SK-N-SH (cell line): ENCODE data around the gene HLA-DOB. TPM values are rescaled to one million over a fixed set of nuclear protein-coding genes. Genes with fewer than 3 reads are reported as not detected.

Source experiments
- CTCF ChIA-PET: fragments of 300-600, 350-600 bp; formaldehyde crosslinking; extraction: SDS; loops from one replicate; lab custom pipeline; 2021; lab: Yijun Ruan, JAX
- POLR2A ChIA-PET: fragments of 350-600 bp; sonication (Branson Sonifier 250); formaldehyde crosslinking; extraction: SDS; loops from one replicate; lab custom pipeline; 2020; ENCODE audit warnings: antibody characterized with exemption, inconsistent platforms; lab: Yijun Ruan, JAX
- DNase-seq: peaks from one replicate; pipeline ENCODE4 v3.0.0; 2012
- H2AFZ ChIP-seq: fragments of 200-600 bp; sonication (generic); 2 replicates; pipeline ENCODE4 v1.8.1; 2016; ENCODE audit warnings: antibody characterized with exemption, mild to moderate bottlenecking, low read depth
- H3F3A ChIP-seq: fragments of 200-600 bp; sonication (generic); replicated peaks from 2 replicates; pipeline ENCODE3; 2016; ENCODE audit warnings: antibody characterized with exemption, mild to moderate bottlenecking; ENCODE audit not compliant: insufficient read depth
- H3K27ac ChIP-seq, 2 experiments: fragments of 200-500 bp in 1 of 2; fragments of 200-600 bp in 1 of 2; sonication (Bioruptor generic) in 1 of 2; sonication (generic), shearing (Covaris generic) in 1 of 2; 2 replicates each; pipeline versions ENCODE4 v1.5.1 to v1.6.1; 2014 to 2016; ENCODE audit warnings: low read depth in 2 of 2, inconsistent platforms in 1 of 2, low read length in 1 of 2, mild to moderate bottlenecking in 1 of 2, mixed read lengths in 1 of 2
- H3K27me3 ChIP-seq: fragments of 200-600 bp; sonication (generic), shearing (Covaris generic); 2 replicates; pipeline ENCODE4 v1.6.1; 2016; ENCODE audit warnings: mixed run types; ENCODE audit not compliant: insufficient read depth
- H3K36me3 ChIP-seq, 2 experiments: fragments of 200-500 bp in 1 of 2; fragments of 200-600 bp in 1 of 2; sonication (Bioruptor generic) in 1 of 2; sonication (generic) in 1 of 2; replicated peaks in 1 of 2; 2 replicates each; pipeline versions ENCODE3 to v1.5.1; 2014 to 2016; ENCODE audit warnings: low read length in 1 of 2, mild to moderate bottlenecking in 1 of 2; ENCODE audit not compliant: insufficient read depth in 2 of 2, control insufficient read depth in 1 of 2
- H3K4me1 ChIP-seq, 2 experiments: fragments of 200-500 bp in 1 of 2; fragments of 200-600 bp in 1 of 2; sonication (Bioruptor generic) in 1 of 2; sonication (generic), shearing (Covaris generic) in 1 of 2; 2 replicates each; pipeline versions ENCODE4 v1.5.1 to v1.6.1; 2014 to 2016; ENCODE audit warnings: low read depth in 1 of 2, low read length in 1 of 2, mixed run types in 1 of 2; ENCODE audit not compliant: insufficient read depth in 2 of 2, control insufficient read depth in 1 of 2
- H3K4me2 ChIP-seq: fragments of 200-600 bp; sonication (generic), shearing (Covaris generic); 2 replicates; pipeline ENCODE4 v1.6.1; 2017; ENCODE audit warnings: mixed run types
- H3K4me3 ChIP-seq, 2 experiments: fragments of 200-500 bp in 1 of 2; fragments of 200-600 bp in 1 of 2; sonication (Bioruptor generic) in 1 of 2; sonication (generic), shearing (Covaris generic) in 1 of 2; 2 replicates each; pipeline versions ENCODE4 v1.5.1 to v1.8.1; 2014 to 2016; ENCODE audit warnings: low read depth in 2 of 2, inconsistent platforms in 1 of 2, low read length in 1 of 2, mild to moderate bottlenecking in 1 of 2, mixed read lengths in 1 of 2, moderate library complexity in 1 of 2
- H3K79me2 ChIP-seq: fragments of 200-600 bp; sonication (generic); 2 replicates; pipeline ENCODE4 v1.8.1; 2017; ENCODE audit warnings: mild to moderate bottlenecking; ENCODE audit not compliant: insufficient read depth
- H3K9ac ChIP-seq: fragments of 200-600 bp; sonication (generic); 2 replicates; pipeline ENCODE4 v1.6.1; 2017; ENCODE audit warnings: mixed run types
- H3K9me2 ChIP-seq: fragments of 200-600 bp; sonication (generic); 2 replicates; pipeline ENCODE4 v1.6.1; 2017; ENCODE audit warnings: mixed run types
- H3K9me3 ChIP-seq: fragments of 200-600 bp; sonication (generic); 2 replicates; pipeline ENCODE4 v1.6.1; 2017; ENCODE audit warnings: mixed run types, mild to moderate bottlenecking, moderate library complexity
- H4K20me1 ChIP-seq: fragments of 200-600 bp; sonication (generic); 2 replicates; pipeline ENCODE4 v1.6.1; 2017; ENCODE audit warnings: mild to moderate bottlenecking, mixed run types; ENCODE audit not compliant: insufficient read depth
- CHD2 ChIP-seq: fragments of 150-350 bp; IDR thresholded peaks from 2 replicates; pipeline ENCODE4 v1.6.1; 2018; ENCODE audit warnings: low read length; ENCODE audit not compliant: partially characterized antibody
- FOXJ3 ChIP-seq: sonication (generic); formaldehyde crosslinking; IDR thresholded peaks from 2 replicates; pipeline ENCODE4 v1.5.1; 2020; ENCODE audit warnings: mild to moderate bottlenecking, missing genetic modification reagents
- GABPA ChIP-seq: IDR thresholded peaks from 2 replicates; pipeline ENCODE4 v1.4.0; 2012; ENCODE audit warnings: low read depth, mild to moderate bottlenecking
- IRF3 ChIP-seq: fragments of 150-350 bp; IDR thresholded peaks from 2 replicates; pipeline ENCODE4 v1.6.1; 2016; ENCODE audit warnings: mild to moderate bottlenecking, low read depth, low read length
- JUND ChIP-seq: IDR thresholded peaks from 2 replicates; pipeline ENCODE4 v1.4.0; 2012
- MEF2A ChIP-seq: IDR thresholded peaks from 2 replicates; pipeline ENCODE4 v1.4.0; 2012; ENCODE audit warnings: low read depth, borderline replicate concordance
- MXI1 ChIP-seq: IDR thresholded peaks from 2 replicates; pipeline ENCODE4 v1.6.1; 2012; ENCODE audit warnings: mild to moderate bottlenecking, low read depth, low read length, improper control_type of control experiment
- NFIC ChIP-seq: IDR thresholded peaks from 2 replicates; pipeline ENCODE4 v1.4.0; 2012; ENCODE audit warnings: borderline replicate concordance
- PBX3 ChIP-seq: IDR thresholded peaks from 2 replicates; pipeline ENCODE4; 2012
- POLR2AphosphoS5 ChIP-seq: IDR thresholded peaks from 2 replicates; pipeline ENCODE4 v1.6.1; 2012; ENCODE audit warnings: low read depth, low read length
- RCOR1 ChIP-seq: fragments of 150-350 bp; IDR thresholded peaks from 2 replicates; pipeline ENCODE4 v1.6.1; 2017; ENCODE audit warnings: antibody characterized with exemption, low read length
- RFX5 ChIP-seq: IDR thresholded peaks from 2 replicates; pipeline ENCODE4 v1.6.1; 2012; ENCODE audit warnings: mild to moderate bottlenecking, improper control_type of control experiment, low read length
- RXRA ChIP-seq: IDR thresholded peaks from 2 replicates; pipeline ENCODE4 v1.4.0; 2012; ENCODE audit warnings: low read depth, mild to moderate bottlenecking, borderline replicate concordance
- SIN3A ChIP-seq: IDR thresholded peaks from 2 replicates; pipeline ENCODE4 v1.6.1; 2012; ENCODE audit warnings: low read depth, mild to moderate bottlenecking, low read length, moderate library complexity, borderline replicate concordance
- SMC3 ChIP-seq: IDR thresholded peaks from 2 replicates; pipeline ENCODE4 v1.6.1; 2012; ENCODE audit warnings: low read depth, low read length, improper control_type of control experiment
- TAF1 ChIP-seq: IDR thresholded peaks from 2 replicates; pipeline ENCODE4 v1.6.1; 2012; ENCODE audit warnings: low read depth, mild to moderate bottlenecking, low read length, moderate library complexity, borderline replicate concordance
- TCF12 ChIP-seq: IDR thresholded peaks from 2 replicates; pipeline ENCODE4 v1.4.0; 2012
- TEAD4 ChIP-seq: IDR thresholded peaks from 2 replicates; pipeline ENCODE4 v1.4.0; 2012; ENCODE audit warnings: mild to moderate bottlenecking, borderline replicate concordance; ENCODE audit not compliant: insufficient read depth
- USF1 ChIP-seq: IDR thresholded peaks from 2 replicates; pipeline ENCODE4 v1.4.0; 2012; ENCODE audit warnings: low read depth, borderline replicate concordance
- USF2 ChIP-seq: fragments of 150-350 bp; IDR thresholded peaks from 2 replicates; pipeline ENCODE4 v1.6.1; 2017; ENCODE audit warnings: antibody characterized with exemption, low read length, low read depth, borderline replicate concordance
- ZBTB33 ChIP-seq: IDR thresholded peaks from 2 replicates; pipeline ENCODE4 v1.4.0; 2012; ENCODE audit warnings: low read depth, borderline replicate concordance
- WGBS: methylation state at CpG from one replicate; pipeline ENCODE4 v1.1.6; 2017; ENCODE audit warnings: low lambda C conversion rate; 5-methylcytosine and 5-hydroxymethylcytosine counted together
- polyA plus RNA-seq, 3 experiments: library from polyadenylated mRNA; depleted of rRNA; stranded (reverse); fragments of >200 nt; gene quantifications; 2 replicates each; pipeline ENCODE4 v1.2.3, GENCODE V29; 2012

Gene HLA-DOB
- polyA plus RNA-seq, 1 of the 3 experiments (the other 2 are of a cell fraction) = not detected

GRCh38 chr6:32858194-32858593 lies 41.4 kb upstream of the HLA-DOB start:
- WGBS = 71% methylated on average over 5 of the region's 5 CpGs
- H3K4me3 ChIP-seq = no peak overlapping the region
- no peaks in the 10 kb centered on the region for H3K9me3 ChIP-seq
- no peak overlapping the region for H3K4me2 ChIP-seq
- no peak overlapping the region for H2AFZ ChIP-seq
- H3K4me1 ChIP-seq = peaks cover 0 to 5% of the 10 kb centered on the region in 2 experiments; a peak in 1 of 4 replicates
- no peak overlapping the region for H3K27ac ChIP-seq
- ChIA-PET POLR2A (no interaction called here), CTCF (interaction anchor here (1.0 to 8.3 kb wide), 8 partner anchors 11 to 290 kb away, joined by 3 to 137 read pairs (median 5); partner anchors contain the start of genes HLA-DMA, PSMB8 and TAP2)
- DNase-seq = no peak
- no peaks in the 10 kb centered on the region for H3K27me3 ChIP-seq
- H3F3A ChIP-seq = peaks cover 8% of the 10 kb centered on the region
- H3K9ac ChIP-seq = no peak overlapping the region
- H4K20me1 ChIP-seq = no peaks in the 10 kb centered on the region
- TF ChIP-seq NFIC (no peak), SIN3A (no peak), ZBTB33 (no peak), GABPA (no peak), TEAD4 (no peak), USF1 (no peak), JUND (no peak), RCOR1 (no peak), SMC3 (no peak)
- peaks cover 0 to 3% of the 10 kb centered on the region in 2 experiments for H3K36me3 ChIP-seq
- H3K9me2 ChIP-seq = no peaks in the 10 kb centered on the region
- no peaks in the 10 kb centered on the region for H3K79me2 ChIP-seq

GRCh38 chr6:32857156-32857891 lies 40.5 kb upstream of the HLA-DOB start:
- Histone ChIP-seq H3K4me3 (no peak overlapping the region), H3K9ac (no peak overlapping the region), H3K4me1 (peaks cover 0 to 11% of the 10 kb centered on the region in 2 experiments; a peak in 1 of 4 replicates), H3K36me3 (peaks cover 0 to 3% of the 10 kb centered on the region in 2 experiments), H3K27me3 (no peaks in the 10 kb centered on the region), H3K9me3 (no peaks in the 10 kb centered on the region), H3K79me2 (peaks cover 3% of the 10 kb centered on the region; the same call in 1 of the 2 replicates), H3K4me2 (no peak overlapping the region), H3F3A (peaks cover 12% of the 10 kb centered on the region), H4K20me1 (no peaks in the 10 kb centered on the region), H2AFZ (no peak overlapping the region), H3K9me2 (no peaks in the 10 kb centered on the region), H3K27ac (no peak overlapping the region)
- ChIA-PET POLR2A (interaction anchor here (1.0 kb wide), 1 partner anchor 19 kb away, joined by 4 read pairs; the partner anchor contains the start of gene TAP2), CTCF (interaction anchor here (0.7 to 8.3 kb wide), 10 partner anchors 9 to 290 kb away, joined by 3 to 137 read pairs (median 4); partner anchors contain the start of genes HLA-DMA, PSMB8 and TAP2)
- no peak for DNase-seq
- WGBS = 65% methylated on average over 10 of the region's 14 CpGs
- TF ChIP-seq MXI1 (no peak), PBX3 (no peak), TCF12 (no peak), FOXJ3 (CRISPR knock-in tag) (no peak), RFX5 (no peak), CHD2 (no peak), MEF2A (no peak), TEAD4 (no peak), NFIC (no peak), RXRA (no peak), USF2 (no peak), POLR2AphosphoS5 (no peak), SIN3A (no peak), IRF3 (no peak), GABPA (no peak), TAF1 (no peak)
